AG20443 (cell line): Measurements from ENCODE around the gene ATG16L2.

Experiments
- DNase-seq: peaks from one replicate; pipeline ENCODE4 v3.0.0; 2012; ENCODE audit warnings: low spot score, mixed read lengths

Gene ATG16L2, protein sequence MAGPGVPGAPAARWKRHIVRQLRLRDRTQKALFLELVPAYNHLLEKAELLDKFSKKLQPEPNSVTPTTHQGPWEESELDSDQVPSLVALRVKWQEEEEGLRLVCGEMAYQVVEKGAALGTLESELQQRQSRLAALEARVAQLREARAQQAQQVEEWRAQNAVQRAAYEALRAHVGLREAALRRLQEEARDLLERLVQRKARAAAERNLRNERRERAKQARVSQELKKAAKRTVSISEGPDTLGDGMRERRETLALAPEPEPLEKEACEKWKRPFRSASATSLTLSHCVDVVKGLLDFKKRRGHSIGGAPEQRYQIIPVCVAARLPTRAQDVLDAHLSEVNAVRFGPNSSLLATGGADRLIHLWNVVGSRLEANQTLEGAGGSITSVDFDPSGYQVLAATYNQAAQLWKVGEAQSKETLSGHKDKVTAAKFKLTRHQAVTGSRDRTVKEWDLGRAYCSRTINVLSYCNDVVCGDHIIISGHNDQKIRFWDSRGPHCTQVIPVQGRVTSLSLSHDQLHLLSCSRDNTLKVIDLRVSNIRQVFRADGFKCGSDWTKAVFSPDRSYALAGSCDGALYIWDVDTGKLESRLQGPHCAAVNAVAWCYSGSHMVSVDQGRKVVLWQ

DNA sequence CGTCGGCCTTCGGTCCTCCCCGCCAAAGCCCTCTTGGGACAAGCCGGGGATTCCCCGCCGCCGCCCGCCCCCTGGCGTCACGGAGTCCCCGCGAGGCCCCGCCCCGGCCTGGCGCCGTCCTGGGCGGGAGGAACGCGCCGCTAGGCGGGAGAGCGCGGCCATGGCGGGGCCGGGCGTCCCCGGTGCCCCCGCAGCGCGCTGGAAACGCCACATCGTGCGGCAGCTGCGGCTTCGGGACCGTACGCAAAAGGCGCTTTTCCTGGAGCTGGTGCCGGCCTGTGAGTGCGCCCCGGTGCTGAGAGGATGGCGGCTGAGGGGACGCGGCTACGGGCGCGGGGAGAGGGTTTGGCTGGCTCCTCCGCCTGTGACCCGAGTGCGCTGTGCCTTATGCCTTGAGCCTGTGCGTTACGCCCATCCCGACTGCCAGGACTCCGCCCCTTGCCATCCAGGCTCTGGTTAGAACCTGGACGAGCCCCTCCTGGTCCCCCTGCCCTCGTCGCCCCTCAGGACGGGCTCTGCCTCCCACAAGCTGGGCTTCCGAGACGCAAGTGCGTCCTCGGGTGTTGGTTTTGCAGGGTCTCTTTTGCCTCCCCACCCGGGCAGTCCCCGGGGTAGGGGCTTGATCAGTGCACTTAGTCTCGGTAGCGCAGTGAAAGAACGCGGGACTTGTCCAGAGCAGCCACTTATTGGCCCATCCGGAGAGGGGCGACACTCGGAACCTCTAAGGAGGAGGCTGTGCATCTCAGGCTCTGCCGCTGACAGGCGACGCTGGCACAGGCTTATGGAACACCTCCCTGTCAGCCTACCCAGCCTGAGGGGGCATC lies at the start of gene ATG16L2:
Gene ATG16L2 (plus strand): TSS at position 126 of the 824 bp plus-strand sequence. CDS start 35 bp downstream, at position 161.
- peak; percentile 97 for DNase-seq

DNA sequence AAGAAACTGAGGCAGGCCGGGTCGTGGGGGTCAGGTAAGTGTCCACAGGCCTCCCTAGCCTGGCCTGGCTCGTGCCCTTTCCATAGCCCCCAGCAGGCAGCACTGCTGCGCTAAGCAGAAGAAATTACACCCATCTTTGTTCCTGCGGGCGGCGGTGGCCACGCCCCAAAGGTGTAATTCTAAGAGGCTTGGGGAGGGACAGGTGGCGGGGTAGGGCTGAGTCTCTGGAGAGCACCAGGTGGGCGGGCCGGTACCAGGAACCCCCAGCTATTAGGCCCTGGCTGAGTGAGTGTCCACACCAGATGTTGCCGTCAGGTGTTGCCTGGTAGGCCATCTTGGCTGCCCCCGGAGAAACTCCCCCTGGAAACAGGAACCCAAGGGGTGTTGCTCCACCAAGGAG lies 49.7 kb upstream of the ATG16L2 start:
- DNase-seq, result no peak

DNA sequence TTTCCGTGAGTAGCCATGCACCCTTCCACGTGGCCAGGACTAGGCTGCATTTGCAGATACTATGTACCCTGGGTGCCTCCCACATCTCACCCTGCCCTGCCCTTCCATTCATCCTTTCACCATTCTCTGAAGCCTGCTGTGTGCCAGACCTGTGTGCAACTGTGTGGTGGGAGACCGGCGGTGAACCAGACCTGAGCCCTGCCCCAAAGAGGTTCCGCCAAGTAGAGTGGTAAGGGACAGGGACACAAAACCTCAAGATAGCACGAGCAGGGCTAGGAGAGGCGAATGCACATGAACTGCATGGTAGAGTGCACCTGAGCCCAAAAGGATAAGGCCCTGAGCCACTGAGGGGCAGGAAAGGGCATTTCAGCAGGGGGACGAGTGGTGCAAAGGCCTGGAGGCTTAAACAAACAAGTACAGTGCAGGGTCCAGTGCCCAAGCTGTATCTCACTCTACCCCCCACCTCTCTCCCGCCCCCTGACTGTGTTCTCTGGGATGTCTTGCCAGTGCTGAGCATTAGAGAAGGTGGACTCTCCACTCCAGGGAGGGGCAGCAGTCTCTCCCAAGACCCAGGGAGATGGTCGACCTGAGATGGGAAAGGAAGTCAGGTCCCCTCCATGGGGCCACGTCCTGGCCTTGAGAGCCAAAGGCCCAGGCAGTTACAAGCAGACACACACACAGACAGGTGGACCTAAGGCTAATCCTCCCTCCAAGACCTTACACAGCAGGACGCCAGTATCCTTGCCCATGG lies 47.9 kb upstream of the ATG16L2 start:
- DNase-seq, result no peak

DNA sequence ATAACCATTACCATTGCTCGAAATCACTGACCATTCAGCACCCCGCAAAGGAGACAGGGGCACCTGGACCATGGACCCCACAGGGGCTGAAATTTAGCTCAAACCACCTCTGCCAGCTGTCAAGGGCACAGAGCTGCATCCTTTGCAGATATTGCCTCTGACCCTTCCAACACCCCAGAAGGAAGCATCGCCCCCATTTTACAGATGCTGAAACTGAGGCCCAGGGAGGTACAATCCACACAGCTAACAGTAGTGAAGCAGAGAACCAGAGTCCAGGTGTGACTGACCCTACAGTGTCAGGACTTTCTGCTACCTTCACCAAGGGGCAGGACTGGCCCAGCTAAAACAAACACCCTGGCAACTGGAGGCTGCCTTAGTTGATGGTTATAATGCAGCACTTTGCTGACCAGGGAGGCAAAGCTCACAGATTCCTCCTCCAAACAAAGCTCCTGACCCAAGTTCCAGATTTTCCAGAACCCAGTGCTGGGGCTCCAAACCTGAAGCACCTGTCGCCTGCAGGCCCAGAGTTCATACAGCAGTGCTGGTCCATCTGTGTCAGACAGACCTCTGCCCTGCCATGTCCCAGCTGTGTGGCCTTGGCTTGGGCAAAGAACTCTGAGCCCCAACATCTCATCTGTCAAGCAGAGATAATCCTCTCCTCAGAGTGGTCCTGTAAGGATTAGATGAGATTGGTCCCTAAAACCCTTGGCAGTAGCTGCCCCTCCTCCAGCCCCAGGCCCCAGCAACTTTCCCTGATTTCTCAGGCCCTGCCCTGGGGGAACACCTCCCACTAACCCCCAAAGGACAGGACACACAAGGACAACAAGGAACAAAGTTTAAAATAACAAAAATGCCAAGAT lies 46.8 kb upstream of the ATG16L2 start:
- no peak for DNase-seq

DNA sequence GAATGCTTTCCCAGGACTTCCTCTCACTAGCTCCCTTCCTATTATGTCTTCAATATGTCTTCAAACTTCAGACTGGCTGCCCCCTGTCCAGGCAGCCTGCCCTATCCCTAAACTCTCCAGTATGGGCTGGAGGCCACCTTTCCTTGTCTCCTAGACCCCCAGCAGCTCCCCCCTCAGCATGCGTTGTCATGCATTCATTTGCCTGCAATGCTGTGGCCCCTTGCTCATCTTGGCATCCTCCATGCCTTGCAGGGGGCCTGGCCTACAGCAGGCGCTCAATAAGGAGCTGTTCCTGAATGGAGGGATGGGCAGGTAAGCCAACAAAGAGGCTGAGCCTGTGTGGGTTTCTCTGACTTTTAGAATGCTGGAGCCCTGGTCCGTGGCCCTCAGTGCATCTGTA lies 45.6 kb upstream of the ATG16L2 start:
- no peak for DNase-seq

DNA sequence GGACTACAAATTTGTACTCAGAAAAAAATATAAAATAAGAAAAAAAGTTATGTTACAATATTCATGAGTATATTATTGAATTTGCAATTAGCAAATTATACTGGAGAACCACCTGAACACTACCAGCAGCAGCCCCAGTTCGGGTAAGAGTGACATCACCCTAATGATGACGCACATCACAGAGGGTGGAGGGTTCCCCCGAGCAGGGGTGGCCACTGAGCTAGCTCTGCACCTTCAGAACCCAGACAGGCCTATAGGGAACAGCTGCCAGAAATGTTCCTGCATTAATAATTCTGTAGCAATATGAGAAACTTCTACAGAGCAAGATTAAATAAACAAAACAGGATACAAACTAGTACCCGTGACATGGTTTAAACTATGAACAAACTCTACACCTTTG lies 44.5 kb upstream of the ATG16L2 start:
- DNase-seq, result no peak

DNA sequence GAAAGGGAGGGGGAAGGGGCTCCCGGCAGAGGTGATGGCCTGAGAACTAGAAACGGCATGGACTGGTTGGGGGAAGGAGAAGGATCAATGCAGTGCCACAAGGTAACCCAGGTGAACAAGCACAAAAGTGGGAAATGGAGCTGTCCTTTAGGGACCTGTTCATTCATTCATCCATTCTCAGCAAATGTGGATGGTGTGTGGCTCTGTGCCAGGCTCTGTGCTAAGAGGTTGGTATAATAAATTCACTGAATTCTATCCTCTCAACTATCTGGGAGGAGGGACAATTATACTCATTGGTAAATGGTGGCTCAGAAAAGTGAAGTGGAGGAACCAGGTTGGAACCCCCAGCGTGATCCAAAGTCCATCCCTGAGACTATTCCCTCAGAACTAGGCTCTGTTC lies 43.4 kb upstream of the ATG16L2 start:
- no peak for DNase-seq

DNA sequence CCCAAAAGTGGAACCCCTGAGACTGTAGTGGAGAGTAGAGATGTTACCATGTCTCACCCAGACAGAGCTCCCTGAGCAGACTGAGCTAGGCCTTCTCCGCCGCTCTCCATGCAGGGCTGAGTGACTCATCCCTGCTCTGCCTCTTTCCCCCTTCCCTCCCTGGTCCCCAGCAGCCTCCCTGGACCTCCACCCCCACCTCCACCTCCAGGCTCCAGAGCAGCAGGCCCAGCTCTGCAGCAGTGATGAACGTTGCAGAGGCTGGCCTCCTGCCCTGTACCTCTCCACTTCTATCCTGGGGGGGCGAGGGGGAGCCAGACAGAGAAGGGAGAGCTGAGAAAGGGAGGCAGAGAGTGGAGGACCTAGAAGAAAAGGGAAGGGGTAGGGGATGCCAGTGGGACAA lies 42.7 kb upstream of the ATG16L2 start:
- DNase-seq, result peak; percentile 78

DNA sequence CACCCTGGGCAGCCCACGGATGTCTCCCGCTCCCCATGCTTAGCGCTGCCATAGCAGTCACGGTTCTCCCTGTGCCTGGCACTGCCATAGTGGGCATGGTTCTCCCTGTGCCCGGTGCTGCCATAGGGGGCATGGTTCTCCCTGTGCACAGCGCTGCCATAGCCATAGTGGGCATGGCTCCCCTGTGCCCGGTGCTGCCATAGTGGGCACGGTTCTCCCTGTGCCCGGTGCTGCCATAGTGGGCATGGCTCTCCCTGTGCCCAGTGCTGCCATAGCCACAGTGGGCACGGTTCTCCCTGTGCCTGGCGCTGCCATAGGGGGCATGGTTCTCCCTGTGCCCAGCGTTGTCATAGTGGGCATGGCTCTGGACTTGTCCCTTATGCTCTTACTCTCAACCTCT lies 42.2 kb upstream of the ATG16L2 start:
- no peak for DNase-seq

DNA sequence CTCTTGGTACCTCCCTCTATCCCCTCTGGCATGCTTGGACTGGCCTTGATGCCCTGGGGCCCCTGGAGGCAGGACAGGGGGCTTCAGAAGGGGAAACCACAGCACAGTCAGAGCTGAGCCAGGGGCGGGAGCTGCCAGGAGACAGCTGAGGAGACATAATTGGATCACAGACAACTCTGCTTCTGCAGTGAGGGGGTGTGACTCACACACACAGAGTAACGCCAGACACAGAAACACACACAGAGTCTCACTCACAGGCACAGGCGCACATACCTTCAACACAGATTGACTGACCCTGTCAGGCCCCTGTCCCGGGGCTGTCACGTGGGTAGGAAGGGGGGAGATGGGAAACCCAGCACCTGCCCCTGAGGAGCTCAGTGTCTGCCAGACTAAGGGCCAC lies 40.9 kb upstream of the ATG16L2 start:
- DNase-seq, result peak; percentile 96

DNA sequence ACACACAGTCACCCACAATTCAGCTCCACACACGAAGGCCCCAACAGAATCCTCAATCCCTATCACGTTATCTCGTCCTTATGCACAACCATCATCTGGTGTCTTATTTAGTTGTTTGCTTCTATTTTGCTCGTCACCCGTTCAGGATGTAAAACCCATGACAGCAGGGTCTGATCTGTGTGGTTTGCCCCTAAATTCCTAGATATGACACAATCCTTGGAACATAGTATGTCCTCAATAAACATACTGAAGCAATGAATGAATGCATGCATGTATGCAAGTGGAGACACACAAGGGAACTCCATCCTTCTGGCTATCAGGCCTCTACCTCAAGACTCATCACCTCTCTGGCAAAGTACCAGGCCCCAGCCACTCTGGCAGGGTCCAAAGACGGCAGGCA lies 40.5 kb upstream of the ATG16L2 start:
- DNase-seq, result no peak

DNA sequence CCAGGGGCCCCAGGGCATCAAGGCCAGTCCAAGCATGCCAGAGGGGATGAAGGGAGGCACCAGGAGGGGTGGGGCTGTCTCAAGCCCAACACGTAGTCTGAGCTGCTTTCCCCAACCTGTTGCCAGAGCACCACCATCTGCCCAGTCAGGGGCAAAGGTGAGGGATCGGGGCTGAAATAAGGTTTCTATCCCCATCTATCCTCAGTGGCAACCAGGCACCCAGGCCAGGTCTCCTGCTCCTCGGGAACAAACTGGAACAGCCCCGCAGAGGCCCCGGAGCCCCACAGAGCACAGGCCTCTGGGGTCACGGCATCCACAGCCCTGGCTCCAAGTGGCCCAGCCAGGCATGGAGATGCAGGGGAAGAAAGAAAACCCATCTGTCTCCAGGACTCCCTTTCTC lies 39.7 kb upstream of the ATG16L2 start:
- DNase-seq, result no peak

DNA sequence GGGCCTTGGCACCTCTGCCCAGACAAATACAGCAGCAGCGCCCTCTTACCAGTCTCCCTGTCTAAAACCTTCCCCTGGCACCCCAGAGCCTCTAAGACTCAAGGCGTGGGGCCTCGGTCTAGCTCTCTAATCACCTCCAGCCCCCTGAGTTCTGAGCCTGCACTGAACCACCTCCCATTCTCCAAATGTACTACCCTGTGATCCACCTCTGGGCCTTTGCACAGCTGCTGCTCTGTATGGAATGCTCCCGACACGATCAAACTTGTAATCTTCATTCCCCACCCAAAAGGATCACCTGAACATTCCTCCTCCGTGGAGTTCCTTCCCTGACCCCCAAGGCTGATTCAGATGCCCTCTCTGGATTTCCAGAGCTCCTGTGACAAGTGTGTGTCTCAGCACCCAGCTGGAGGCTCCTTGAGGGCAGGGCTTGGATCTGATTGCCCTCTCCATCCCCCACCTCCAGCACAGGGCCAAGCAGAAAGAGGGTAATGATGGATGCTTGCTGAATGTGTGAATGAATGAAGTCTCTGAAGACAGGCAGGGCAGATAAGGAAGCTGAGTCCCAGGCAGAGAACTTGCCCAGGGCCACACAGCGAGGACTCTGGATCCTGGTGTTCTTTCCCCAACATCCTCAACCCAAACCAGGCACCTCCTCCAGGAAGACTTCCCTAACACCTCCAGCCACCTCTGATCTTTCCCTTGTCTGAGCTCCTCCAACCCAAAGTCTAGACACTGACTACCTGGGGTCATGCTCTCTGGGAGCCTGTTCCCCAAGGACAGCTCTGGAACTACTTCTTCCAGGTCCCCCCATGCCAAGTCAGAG lies 38.7 kb upstream of the ATG16L2 start:
- DNase-seq, result no peak

DNA sequence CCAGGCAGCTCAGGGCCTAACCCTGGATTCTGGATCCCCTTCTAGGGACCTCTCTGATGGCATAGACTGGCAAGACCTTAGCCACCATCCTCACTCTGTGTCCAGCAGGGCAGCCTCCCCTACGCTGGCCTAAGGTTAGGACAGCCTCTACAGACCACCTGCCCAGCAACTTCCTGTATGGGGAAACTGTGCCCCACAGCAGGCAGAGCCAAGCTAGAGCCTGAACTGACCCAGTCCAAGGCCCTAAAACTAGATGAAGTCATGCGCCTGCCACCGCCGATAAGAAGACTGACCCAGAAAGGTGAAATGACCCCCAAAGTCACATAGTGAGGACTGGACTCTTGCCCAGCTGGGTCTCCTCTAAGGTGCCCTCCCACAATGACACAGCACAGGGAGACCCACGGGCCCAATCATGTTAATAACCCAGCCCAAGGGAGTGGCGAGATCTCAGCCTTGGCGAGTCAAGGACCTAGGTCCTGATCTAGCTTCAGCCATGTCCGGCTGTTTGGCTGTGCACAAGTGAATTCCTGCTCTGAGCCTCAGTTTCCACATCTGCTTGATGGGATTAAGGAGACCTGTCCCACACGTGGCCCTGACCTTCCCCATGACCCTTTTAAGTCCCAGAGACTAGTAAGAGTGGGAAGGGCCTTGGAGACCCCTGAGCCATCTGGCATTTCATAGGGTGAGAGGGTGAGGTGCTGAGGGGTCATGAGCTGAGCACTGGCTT lies 37.9 kb upstream of the ATG16L2 start:
- DNase-seq, result no peak

DNA sequence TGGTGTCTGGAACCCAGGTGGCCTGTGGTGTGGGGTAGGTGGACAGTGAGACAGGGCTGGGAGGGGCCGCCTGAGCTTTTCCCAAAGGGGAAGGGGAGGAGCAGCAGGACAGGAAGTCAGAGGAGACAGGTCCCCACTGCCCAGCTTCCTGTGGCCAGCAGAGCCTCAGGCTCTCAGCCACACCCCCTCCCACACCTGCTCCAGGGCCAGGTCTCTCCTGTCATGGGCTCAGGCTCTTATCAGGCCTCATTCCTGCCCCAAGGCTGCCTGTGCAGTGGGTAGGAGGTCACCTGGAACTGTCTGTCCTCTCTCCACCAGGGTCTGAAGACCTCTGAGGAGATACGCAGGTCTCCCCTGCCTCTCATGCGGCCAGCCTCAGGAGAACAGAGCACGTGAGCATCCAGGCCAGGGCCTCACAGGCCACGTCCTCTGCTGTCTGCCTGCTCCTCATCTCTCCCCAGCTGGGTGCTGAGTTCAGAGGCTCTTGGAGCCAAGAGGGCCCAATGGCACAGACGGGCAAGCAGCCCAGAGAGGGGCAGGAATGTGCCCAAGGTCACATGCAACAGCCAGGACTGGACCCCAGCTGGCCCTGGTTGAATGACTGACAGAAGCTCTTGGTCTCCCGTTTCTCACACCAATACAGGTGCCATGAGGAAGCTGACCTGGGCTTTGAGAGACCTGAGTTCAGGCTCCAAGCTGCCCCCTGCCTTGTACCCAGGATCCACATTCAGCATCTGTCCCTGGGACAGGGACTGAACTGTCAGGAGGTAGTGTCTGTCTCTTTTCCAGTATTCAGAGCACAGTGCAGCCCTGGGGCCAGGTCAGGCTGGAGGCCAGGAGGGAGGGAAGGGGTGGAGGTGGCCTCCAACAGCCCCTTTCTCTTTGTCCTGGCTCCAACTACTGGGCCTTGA lies 37.1 kb upstream of the ATG16L2 start:
- DNase-seq, result no peak

DNA sequence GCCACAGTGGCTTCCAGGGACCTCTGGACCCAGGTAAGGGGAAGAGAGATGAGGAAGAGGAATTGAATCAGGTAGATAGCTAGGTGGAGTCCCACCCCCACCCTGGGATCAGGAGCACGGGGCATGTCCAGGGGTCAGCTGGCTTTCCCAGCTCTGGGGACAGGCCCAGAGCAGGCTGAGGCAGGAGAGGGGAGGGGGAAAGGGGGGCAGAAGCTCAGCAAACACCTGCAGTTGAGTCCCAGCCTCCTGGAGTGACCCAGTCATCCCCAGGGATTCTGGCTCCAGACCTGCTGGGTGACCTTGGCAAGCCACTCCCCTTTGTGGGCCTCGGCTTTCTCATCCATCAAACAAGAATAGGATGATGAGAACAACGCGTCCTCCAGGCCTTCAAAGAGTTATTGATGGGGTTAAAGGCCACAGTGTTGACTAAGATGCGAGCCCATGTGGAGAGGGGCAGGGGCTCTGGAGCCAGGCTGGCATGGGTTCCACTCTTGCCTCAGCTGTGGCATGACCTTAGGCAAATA lies 36.4 kb upstream of the ATG16L2 start:
- DNase-seq, result no peak

DNA sequence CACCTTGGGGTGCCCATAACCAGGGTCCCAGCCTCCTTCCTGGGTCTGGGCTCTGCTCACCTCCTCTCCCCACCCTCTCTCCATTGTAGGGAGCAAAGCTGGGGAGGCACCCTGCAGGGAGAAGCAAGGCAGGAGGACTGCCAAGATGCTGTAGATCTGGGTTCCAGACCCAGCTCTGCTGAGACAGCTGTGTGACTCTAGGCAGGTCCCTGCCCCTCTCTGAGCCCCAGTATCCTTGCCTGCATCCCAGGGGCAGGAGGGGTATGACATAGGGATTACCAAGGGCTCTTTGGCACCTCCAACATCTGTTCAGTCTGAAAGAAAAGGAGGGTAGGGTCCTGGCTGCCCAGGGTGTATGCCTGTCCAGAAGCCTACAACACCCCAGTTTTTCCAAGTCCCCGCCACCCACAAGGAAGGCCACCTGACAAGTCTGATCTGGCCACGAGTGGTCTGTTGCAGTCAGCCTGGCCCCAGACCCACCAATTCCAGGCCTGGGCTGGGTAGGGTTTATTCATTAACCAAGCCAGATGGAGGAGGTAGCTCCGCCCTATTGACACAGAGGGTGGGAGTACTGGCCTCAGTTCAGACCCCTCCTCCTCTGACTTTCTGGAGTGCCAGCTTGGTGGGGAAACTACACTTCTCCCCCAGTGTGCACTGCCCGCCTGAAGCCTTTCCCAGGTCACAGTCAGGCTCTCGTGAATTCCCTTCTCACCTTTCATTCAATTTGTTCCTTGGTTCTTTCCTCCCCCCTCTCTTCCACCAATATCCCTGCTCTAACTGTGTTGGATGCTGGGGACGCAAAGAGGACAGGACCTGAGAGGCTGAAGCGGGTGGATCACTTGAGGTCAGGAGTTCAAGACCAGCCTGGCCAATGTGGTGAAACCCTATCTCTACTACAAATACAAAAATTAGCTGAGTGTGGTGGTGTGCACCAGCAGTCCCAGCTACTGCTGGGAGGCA lies 35.4 kb upstream of the ATG16L2 start:
- no peak for DNase-seq
